H1 (cell line): ENCODE measurements around the gene PSMB9. TPM values are rescaled to one million over a fixed set of nuclear protein-coding genes. Genes with fewer than 3 reads are reported as not detected.
A peak's percentile ranks its signal among the peaks of the same experiment; 100 is the strongest.

Source experiments
- CEBPB ChIP-seq: IDR thresholded peaks from 2 replicates; pipeline ENCODE4 v1.6.1; 2012; ENCODE audit warnings: low read depth, low read length
- CHD7 ChIP-seq: fragments of 300-600 bp; sonication (generic); IDR thresholded peaks from 2 replicates; pipeline ENCODE4 v1.7.1; 2012; ENCODE audit warnings: low read length, moderate library complexity, mild to moderate bottlenecking, inconsistent platforms; ENCODE audit not compliant: insufficient replicate concordance
- CREB1 ChIP-seq: IDR thresholded peaks from 2 replicates; pipeline ENCODE4 v1.6.1; 2012; ENCODE audit warnings: inconsistent platforms
- E2F6 ChIP-seq: IDR thresholded peaks from 2 replicates; pipeline ENCODE4 v1.6.1; 2012; ENCODE audit warnings: inconsistent platforms
- FOSL1 ChIP-seq: IDR thresholded peaks from 2 replicates; pipeline ENCODE4 v1.6.1; 2011; ENCODE audit warnings: mild to moderate bottlenecking, low read depth, low read length, moderate library complexity; ENCODE audit not compliant: insufficient read depth
- KDM5A ChIP-seq: fragments of 200-600 bp; IDR thresholded peaks from 2 replicates; pipeline ENCODE4 v1.7.1; 2012; ENCODE audit warnings: mild to moderate bottlenecking, low read length, inconsistent platforms, mixed read lengths
- MAFK ChIP-seq: IDR thresholded peaks from 2 replicates; pipeline ENCODE4 v1.6.1; 2012; ENCODE audit warnings: low read depth, mild to moderate bottlenecking, improper control_type of control experiment, low read length
- SP1 ChIP-seq: IDR thresholded peaks from 2 replicates; pipeline ENCODE4 v1.6.1; 2011; ENCODE audit warnings: low read depth, low read length
- TAF1 ChIP-seq: IDR thresholded peaks from 2 replicates; pipeline ENCODE4 v1.6.1; 2011; ENCODE audit warnings: mild to moderate bottlenecking, low read depth, low read length
- TCF12 ChIP-seq: IDR thresholded peaks from 2 replicates; pipeline ENCODE4 v1.6.1; 2011; ENCODE audit warnings: low read depth, mild to moderate bottlenecking, low read length
- TEAD4 ChIP-seq: IDR thresholded peaks from 2 replicates; pipeline ENCODE4 v1.6.1; 2012; ENCODE audit warnings: low read depth, low read length, inconsistent platforms, mixed read lengths
- polyA plus RNA-seq, 7 experiments: library from polyadenylated mRNA; depleted of rRNA in 3 of 7; stranded (reverse) in 5 of 7; unstranded in 2 of 7; fragments of >200 nt in 5 of 7; fragments of 200-250 nt in 2 of 7; gene quantifications; 1 replicate in 5 of 7; 2 replicates in 1 of 7; 4 replicates in 1 of 7; pipeline versions ENCODE4 v1.2.1 to v1.2.3, GENCODE V29; 2011 to 2013; ENCODE audit warnings: missing spikeins in 2 of 7, mixed read lengths in 2 of 7
- total RNA-seq: library from RNA; stranded (reverse); fragmentation: NEBNext Ultra II Directional; extraction: Animal tissue kit (Norgen Biotek cat#: 25700); gene quantifications from 2 replicates; pipeline ENCODE4 v1.2.1, GENCODE V29; 2021

PSMB9 gene
- total and polyA plus RNA-seq, 2 of the 8 experiments (the other 6 are each of a cell fraction or from before 2014, with no cell fraction given), result 4.5 to 22.8 TPM

GRCh38 chr6:32853541-32854375, at the start of gene PSMB9, which contains the start of gene TAP1 (continued):
- TF ChIP-seq TEAD4, result no peak; the same call in 1 of the 2 replicates
- no peak for TF ChIP-seq TCF12
- TF ChIP-seq TAF1, result peak; percentile 55; the same call in 1 of the 2 replicates
- peak; percentile 96 for TF ChIP-seq CREB1
- no peak for TF ChIP-seq MAFK
- no peak for TF ChIP-seq CHD7
- no peak for TF ChIP-seq CEBPB
- TF ChIP-seq E2F6, result peak; percentile 78
- no peak for TF ChIP-seq FOSL1
- no peak for TF ChIP-seq KDM5A
- TF ChIP-seq SP1, result no peak
